ENCODE measurements around the gene CNN3.
A peak's percentile ranks its signal among the peaks of the same experiment; 100 is the strongest.

The CNN3 gene

DNA sequence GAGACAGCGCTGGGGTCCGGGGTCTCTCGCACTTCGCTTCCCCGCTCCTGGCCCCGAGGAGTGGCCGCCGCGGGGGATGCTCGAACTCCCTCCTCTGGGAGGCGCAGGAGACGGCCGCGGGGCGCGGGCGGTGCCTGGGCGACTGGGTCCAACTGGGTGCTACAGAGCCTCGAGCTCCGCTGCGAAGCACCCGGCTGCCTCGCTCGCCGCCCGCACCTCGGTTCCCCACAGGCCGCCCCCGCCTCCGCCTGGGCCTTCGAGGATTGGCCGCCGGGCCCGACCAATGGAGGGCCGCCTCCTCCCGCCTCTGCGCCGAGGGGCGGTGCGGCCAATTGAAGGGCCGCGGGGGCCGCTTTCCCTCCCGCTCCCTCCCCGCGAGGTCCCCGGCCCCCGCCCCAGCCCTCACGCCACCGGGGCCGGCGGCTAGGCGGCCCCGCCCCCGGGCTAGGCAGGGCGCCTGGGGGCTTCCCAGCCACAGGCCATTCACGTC lies at the start of gene CNN3:
Gene CNN3 (minus strand): TSS at position 196 of the 490 bp plus-strand sequence. CDS start 216 bp downstream, outside the sequence.
- DNase-seq (ENCODE audit: low read depth in 2 of 2): peak; percentile 34 to 40

DNA sequence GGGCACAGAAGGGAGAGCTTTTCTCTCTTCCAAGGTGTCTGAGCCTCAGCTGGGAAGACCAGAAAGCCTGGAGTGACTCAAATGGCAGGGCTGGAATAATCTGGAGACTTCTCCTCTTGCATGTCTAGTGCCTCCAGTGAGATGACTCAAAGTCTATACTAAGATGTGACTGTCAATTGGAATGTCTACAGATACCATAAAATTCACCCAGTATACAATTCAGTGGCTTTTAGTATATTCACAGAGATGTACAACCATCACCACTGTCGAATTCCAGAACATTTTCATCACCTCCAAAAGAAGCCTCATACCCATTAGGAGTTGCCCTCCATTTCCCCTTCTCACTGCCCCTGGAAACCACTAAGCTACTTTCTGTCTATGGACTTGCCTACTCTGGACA lies 47.9 kb upstream of the CNN3 start:
- no peak for DNase-seq (ENCODE audit: low read depth in 2 of 2)

DNA sequence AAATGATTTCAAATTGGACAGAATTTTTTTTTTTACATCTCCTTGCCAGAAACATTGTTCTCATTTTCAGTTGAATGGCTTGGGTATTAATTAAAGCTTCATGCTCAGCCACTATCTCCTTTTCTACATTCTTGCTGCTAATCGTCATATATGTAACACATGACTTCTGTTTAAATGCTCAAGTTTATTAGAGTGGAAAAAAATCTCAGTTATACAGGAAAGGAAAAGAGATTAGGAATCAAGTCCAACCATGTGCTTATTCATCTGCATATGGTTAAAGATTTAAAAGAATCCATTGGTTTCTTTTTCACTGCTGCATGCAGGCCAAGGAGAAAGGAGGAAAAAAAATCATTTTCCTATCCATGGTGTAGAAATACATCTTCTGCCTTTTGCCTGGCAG lies 47.3 kb upstream of the CNN3 start:
- DNase-seq (ENCODE audit: low read depth in 2 of 2): no peak

DNA sequence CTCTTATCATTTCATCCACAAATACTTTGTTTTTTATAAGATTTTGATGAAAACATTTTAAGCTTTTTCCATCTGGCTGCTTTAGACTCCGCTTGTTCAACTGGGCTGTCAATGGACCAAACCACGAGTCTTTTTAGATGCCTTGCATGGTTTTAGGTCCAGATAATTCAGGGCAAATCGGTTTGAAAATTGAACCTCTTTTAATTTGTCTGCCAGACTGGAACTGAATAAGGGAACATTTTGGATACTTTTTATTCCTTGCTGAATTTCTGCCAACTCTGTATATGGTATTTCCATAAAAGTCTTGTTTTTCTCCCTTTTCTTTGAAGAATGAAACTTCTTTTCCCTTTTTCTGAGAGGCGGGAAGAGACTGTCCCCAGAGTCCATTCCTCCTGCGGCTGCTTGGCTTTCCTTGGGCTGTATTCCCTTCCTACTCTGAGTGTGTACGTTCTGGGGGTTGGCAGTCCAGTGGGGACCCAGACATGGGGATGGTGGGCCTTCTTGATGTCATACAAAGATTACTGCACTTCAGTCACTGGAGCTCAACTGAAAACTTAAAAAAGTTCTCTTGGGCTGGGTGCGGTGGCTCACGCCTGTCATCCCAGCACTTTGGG lies 46.5 kb upstream of the CNN3 start:
- no peak for DNase-seq (ENCODE audit: low read depth in 2 of 2)

DNA sequence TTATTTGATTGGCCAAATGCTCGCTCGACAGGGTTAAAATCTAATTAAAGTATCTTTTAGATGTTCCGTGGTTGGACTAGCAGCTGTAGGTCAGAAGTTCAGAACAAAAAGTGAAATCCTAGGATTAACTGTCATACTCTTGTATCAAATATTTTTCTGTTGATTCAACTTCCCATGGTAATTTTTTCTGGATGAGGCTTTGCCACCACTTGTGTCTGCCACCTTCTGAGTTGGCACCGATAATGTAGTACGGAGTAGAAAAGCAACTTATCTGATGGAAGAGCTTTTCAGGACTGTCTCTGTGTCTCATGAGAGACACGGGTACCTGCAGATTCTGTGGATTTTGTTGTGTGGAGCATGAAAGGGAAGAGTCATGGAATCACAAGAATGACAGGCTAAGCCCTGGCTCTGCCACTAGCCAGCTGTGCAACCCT lies 44.6 kb upstream of the CNN3 start:
- DNase-seq (ENCODE audit: low read depth in 2 of 2): no peak

DNA sequence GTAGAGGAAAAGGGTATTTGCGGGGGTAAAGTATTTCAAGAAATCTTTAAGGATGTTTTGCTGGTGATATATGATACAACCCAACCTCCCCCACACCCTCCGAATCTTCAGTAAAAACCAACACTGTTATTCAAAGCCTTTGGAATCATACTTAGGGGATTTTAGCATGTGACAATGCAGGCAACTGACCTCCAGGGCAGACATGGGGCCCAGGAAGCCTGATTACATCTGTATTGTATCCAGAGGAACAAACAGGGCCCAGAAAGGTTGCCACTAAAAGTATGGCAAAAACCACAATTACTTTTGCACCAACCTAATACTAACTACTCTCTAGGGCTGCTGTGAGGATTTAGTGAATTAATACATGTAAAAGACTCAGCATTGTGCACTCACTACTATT lies 43.9 kb upstream of the CNN3 start:
- no peak for DNase-seq (ENCODE audit: low read depth in 2 of 2)

DNA sequence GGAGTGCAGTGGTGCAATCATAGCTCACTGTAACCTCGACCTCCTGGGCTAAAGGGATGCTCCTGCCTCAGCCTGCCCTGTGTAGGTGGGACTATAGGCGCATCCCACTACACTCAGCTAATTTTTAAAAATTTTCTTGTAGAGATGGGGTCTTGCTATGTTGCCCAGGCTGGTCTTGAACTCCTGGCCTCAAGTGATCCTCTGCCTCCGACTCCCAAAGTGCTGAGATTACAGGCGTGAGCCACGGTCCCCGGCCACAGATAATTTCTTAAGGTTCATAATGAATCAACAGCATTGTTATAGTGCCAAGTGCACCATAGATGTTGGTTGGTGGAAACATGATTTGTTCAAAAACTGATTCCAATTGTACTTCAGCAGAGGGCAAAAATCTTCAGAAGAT lies 42.2 kb upstream of the CNN3 start:
- no peak for DNase-seq (ENCODE audit: low read depth in 2 of 2)

DNA sequence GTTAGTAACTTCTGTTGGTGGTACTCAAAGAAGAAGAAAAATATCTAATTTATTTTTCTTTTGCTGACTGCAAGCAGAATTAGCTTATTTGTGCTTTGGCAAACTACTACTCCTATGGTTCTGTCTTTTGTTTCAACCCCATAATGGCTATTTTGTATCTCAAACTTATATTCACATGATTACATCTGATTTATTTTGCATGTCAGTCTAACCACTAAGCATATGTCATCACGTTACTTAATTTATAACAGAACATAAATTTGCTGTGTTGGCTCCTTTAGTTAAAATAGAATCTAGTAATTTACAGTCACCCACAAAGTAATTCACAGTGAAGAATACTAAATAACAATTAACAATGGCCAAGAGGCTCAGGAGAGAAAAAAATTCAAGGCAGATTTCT lies 39.1 kb upstream of the CNN3 start:
- no peak for DNase-seq (ENCODE audit: low read depth in 2 of 2)

DNA sequence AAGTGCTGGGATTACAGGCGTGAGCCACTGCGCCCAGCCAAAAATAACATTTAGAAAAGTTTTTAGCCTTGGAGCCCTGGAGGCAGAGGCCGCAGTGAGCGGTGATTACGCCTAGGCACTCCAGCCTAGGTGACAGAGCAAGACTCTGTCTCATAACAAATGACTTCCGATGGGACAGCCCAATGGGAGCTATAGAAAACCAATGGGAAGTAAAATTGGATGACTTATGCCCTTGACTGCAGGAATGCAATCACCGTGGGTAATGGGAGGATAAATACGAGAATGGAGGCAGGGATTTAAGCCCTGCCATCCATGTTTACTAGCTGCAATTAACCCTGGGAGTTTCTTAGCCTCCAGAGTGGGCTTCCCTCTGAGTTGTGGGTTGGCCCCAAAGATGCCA lies 37.0 kb upstream of the CNN3 start:
- no peak for DNase-seq (ENCODE audit: low read depth in 2 of 2)

DNA sequence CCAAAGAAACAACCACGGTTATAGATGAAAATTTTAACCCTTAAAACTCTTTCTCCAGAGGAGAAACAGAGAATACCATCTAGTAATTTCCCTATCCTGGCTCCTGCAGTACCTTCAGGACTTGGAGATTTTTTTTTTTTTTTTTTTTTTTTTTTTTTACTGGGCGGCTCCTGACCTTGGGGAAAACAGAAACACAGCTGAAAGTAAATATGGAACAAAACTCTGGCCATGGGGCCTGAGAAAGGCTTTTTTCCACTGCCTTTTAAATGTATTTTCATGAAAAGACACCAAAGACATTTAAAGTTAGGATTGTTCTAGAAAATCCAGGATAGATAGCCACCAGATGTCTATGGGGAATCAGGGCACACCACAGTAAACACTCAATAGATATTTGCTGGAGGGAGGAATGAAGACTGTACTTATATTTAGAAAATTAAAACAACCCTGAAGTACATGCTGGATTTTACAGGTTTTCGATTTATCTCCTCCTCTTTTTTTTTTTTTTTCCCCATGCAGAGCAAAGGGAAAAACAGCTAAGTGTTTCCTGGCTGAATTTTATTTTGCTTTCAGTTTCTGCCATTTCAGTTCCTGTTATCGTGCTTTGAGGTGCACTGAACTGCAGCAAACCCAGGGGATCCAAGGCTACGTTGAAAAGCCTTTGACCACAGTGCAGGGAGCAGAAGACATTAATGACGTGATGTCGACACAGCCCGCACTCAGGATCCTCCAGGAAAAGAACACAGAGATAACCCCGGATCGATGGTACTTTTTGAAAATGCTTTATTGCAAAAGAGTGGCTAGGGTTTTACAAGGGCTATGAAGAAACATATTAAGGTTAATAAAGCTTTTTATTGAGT lies 35.7 kb upstream of the CNN3 start:
- peak in 1 of 2 donors; percentile 10 for DNase-seq (ENCODE audit: low read depth in 2 of 2)

DNA sequence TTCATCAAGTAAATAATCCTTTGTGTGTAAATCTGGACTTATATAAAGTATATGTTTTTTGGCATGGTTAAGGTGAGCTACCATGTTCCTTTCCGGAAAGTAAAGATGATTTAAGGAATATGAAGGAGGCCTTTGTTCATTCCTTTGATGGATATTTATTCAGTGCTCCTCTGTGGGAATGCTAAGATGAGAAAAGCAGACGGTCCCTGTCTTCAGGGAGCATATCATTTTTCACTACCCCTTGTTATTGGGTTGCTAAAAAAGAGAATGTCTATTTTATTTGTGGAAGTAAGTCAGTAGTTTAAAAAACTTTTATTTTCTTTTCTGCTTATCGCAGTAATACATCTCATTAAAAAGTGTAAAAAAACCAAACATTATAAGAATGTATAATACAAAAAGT lies 35.1 kb upstream of the CNN3 start:
- no peak for DNase-seq (ENCODE audit: low read depth in 2 of 2)

DNA sequence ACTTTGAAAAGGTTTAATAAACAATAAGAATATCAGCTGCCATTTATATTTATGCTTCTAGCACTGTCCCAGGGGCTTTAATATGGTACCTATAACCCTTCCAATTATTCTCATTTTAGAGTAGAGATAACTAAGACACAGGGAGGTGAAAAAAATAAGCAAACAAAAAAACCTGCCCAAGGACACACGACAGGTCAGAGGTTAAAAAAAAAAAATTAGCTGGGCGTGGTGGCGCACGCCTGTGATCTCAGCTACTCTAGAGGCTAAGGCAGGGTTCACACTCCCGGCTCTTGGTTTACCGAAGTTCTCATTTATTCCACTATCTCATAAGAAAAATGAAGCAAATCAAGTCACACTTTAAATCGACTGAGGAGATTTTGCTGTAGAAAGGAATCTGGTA lies 34.7 kb upstream of the CNN3 start:
- no peak for DNase-seq (ENCODE audit: low read depth in 2 of 2)

DNA sequence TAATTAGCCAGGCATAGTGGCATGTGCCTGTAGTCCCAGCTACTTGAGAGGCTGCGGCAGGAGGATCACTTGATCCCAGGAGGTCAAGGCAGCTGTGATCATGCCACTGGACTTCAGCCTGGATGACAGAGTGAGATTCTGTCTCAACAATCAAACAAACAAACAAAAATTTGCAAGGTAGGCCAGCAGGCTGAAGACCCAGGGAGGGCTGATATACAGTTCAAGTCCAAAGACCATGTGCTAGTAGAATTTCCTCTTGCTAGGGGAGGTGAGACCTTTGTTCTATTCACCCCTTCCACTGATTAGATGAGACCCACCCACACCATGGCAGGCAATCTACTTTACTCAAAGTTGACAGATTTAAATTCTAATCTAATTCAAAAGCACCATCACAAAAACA lies 31.2 kb upstream of the CNN3 start:
- DNase-seq (ENCODE audit: low read depth in 2 of 2): no peak

DNA sequence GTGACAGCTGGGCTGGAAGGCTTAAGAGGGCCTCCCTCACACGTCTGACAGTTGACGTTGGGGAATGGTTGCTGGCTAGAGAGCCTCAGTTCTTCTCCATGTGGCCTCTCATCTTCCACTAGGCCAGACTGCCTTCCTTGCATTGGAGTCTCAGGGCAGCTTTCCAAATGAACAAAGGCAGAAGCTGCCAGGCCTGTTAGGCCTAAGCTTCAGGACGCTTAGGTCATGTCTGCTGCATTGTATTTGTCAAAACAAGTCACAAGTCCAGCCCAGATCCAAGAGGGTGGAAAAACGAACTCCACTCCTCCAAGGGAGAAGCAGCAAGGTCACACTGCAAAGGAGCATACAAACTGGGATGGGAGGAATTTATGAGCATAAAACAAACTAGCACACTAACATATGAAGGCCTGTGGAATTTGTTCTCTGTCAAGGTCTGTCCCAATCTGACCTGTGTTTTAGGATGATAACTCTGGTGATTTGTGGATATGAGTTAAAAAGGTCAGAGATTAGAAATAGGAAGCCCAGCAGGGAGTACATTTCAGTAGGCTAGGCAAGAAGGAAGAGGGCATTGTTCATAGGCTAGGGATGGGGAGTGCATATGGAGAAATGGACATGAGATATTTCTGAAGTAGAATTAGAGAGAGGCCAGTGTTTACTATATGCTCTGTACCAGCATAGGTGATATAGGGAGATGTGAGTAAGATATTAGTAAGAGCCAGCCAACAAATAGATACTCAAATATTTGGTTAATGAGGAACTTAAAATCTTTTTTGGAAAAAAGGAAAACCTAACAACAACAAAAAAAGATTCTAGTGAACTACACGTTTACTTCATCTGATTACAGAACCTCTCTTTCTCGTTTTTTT lies 29.1 kb upstream of the CNN3 start:
- no peak for DNase-seq (ENCODE audit: low read depth in 2 of 2)

DNA sequence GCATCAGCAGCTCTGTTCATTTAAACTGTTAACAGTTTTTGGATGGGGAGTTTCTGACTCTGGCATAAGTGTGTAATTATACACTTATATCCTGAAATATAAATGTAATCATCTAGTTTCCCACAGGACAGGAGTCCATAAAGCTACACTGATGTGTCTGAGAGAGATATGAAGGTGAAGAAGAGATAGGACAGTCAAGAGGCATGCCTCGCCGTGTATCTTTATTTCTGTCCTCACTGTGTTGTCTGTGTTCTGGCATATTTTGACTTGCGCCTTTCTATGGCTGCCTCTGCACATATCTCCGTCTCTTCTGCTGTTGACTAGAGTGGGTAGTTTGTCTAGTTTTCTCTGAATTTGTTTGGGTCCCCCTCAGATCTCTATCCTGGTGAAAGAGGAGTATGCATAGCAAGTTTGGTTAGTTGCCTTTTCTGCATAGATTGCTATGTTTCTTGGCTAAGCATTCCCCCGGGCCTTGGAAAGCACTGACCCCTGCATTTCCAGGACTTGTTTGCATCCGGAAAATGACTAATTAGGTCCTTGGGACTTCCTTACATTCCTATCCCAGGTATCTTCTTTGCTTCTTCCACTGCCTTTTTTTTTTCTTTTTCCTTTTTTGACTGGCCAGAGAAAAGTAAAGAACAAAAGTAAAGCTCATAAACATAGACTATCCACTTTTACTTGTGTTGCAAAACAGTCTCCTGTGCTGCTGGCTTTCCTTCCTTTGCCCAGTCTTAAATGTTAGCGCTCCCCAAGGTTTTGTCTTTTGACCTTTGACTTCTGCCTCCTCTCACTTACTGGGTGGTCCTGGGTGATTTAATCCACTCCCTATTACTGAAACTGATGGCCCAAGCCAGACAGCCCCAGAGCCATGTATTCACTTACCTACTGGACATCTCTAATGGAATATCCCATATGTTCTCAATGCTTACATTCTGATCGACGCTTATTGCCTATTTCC lies 27.6 kb upstream of the CNN3 start:
- DNase-seq (ENCODE audit: low read depth in 2 of 2): no peak

DNA sequence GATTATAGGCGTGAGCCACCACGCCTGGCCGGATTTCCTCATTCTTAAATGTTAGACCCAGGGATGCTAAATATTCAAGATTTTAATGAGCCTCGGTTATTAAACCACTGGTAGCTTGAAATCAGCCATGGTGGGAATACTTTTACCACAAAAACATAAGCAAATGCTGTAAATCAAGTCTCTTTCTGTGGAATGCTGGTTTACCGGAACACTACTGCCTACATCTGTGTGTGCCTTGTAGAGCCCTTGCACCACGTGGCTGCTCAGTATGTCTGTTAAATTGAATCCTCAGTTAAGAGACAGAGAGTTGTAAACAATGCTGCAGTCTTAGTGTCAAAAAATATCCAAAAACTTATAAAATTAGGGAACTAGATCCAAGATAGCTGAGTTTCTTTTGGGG lies 26.8 kb upstream of the CNN3 start:
- no peak for DNase-seq (ENCODE audit: low read depth in 2 of 2)

DNA sequence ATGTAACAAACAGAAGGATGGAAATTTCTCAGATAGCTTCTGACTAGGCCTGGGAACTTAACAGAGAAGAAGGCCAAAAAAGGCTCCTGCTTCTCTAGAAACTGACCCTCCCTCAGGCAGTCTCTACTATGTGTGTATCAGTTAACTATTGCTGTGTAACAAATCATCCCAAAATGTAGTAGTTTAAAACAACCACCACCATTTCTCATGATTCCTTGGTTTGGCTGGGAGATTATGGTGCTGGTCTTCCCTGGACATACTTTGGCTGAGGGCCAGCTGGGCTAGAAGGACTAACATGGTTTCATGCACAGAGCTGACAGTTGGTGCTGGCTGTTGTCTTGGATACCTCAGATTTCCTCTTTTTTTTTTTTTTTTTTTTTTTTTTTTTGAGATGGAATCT lies 26.2 kb upstream of the CNN3 start:
- no peak for DNase-seq (ENCODE audit: low read depth in 2 of 2)

DNA sequence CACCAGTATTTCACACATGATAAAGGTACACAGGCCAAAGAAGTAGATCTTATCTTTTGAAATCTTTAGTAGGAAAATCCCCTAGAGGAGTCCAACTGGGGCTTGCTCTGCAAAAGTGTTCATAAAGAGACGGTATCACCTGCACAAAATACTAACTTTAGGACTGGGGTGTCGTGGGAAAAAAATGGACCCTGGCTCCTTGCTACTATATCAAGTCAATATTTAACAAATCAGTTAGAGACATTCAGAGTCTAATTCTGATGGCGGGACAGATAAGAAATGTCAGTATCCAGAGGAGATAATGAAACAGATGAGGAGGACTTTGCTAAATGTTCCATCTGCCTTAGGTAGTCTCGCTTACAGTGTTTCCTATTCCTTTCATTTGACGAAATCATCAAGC lies 25.6 kb upstream of the CNN3 start:
- no peak for DNase-seq (ENCODE audit: low read depth in 2 of 2)

DNA sequence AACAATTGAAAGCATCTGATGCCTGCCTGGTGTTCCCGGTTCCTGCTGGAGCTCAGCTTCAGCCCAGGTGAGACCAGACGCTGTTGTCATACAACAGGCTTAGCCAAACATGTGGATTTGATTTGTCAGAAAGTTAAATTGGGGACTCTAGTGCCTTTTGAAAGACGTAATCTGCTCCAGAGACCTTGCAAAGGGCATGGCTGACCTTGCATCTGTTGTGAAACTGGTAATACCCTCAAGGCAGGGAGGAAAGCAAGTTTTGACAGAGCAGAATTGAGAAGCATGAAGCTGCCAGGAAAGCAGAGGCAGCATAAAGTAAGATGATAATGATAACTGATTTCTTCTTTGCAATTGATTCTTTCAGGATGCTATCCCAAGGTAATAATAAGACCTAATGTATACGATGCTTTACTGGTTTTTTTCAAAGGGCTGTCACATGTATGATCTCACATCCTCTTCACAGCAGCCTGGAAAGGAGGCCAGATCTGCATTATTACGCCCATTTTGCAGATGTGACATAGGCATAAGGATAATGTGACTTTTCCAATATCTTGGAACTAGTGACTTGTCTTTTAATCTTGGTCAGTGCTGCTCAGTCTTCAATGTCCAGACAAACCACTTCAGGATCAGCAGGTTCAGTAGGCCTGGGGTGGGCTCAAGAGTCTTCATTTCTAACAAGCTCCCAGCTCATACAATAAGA lies 24.7 kb upstream of the CNN3 start:
- no peak for DNase-seq (ENCODE audit: low read depth in 2 of 2)

DNA sequence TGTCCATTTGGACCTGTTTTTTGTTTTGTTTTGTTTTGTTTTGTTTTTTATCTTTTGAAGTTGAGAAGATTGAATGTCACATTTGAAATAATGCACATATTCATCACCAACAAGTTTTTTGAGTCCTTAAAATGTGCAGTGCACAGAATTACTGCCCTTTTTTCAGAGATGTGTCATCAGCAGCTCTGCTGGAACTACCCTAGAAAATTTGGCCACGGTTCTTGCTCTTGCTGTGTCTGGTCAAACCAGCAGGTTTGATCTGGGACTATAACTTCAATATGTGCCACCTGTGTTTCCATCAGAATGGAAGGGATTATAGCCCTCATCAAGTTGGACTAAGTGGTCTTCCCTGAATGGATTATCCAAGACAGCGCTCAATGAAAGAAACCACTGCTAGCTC lies 24.1 kb upstream of the CNN3 start:
- no peak for DNase-seq (ENCODE audit: low read depth in 2 of 2)
